ENCODE measurements around the gene SMG1.
"Not testable (repeated sequence)": the region's sequence is repeated elsewhere in the genome, so short reads cannot be mapped to it uniquely, and the experiment has no call there.

SMG1 gene

GRCh38 chr16:18955874-18956580 lies 29.8 kb upstream of the SMG1 start:
- not testable (repeated sequence) for H3K27ac ChIP-seq (ENCODE audit: low read depth, low read length); H3K9ac ChIP-seq (ENCODE audit: low read depth in 1 of 2, low read length in 2 of 2); H3K36me3 ChIP-seq (ENCODE audit: control insufficient read depth in 1 of 2, insufficient read depth in 2 of 2, low read length in 2 of 2); H3K4me1 ChIP-seq (ENCODE audit: control insufficient read depth in 1 of 2, insufficient read depth in 2 of 2, low read length in 2 of 2); H3K9me3 ChIP-seq (ENCODE audit: control insufficient read depth in 1 of 2, low read length in 2 of 2); H3K4me3 ChIP-seq (ENCODE audit: low read depth in 1 of 2, low read length in 2 of 2); H3K27me3 ChIP-seq (ENCODE audit: control insufficient read depth in 1 of 2, insufficient read depth in 2 of 2, low read length in 2 of 2)

- H3K27ac ChIP-seq (ENCODE audit: low read depth, low read length), result no peak overlapping the region
- no peak overlapping the region for H3K4me3 ChIP-seq (ENCODE audit: low read depth in 1 of 2, low read length in 2 of 2)
- no peaks in the 10 kb centered on the region for H3K36me3 ChIP-seq (ENCODE audit: control insufficient read depth in 1 of 2, insufficient read depth in 2 of 2, low read length in 2 of 2)
- H3K4me1 ChIP-seq (ENCODE audit: control insufficient read depth in 1 of 2, insufficient read depth in 2 of 2, low read length in 2 of 2), result no peaks in the 10 kb centered on the region
- H3K9me3 ChIP-seq (ENCODE audit: control insufficient read depth in 1 of 2, low read length in 2 of 2), result no peaks in the 10 kb centered on the region
- H3K27me3 ChIP-seq (ENCODE audit: control insufficient read depth in 1 of 2, insufficient read depth in 2 of 2, low read length in 2 of 2), result no peaks in the 10 kb centered on the region
- H3K9ac ChIP-seq (ENCODE audit: low read depth in 1 of 2, low read length in 2 of 2), result no peak overlapping the region
Observed at GRCh38 chr16:18953547-18953946, 27.3 kb upstream of the SMG1 start.

GRCh38 chr16:18950469-18951185 lies 24.4 kb upstream of the SMG1 start:
- Histone ChIP-seq H3K36me3 (ENCODE audit: control insufficient read depth in 1 of 2, insufficient read depth in 2 of 2, low read length in 2 of 2) (no peaks in the 10 kb centered on the region), H3K4me3 (ENCODE audit: low read depth in 1 of 2, low read length in 2 of 2) (no peak overlapping the region), H3K4me1 (ENCODE audit: control insufficient read depth in 1 of 2, insufficient read depth in 2 of 2, low read length in 2 of 2) (peaks cover 2 to 4% of the 10 kb centered on the region in 2 donors), H3K9me3 (ENCODE audit: control insufficient read depth in 1 of 2, low read length in 2 of 2) (no peaks in the 10 kb centered on the region), H3K9ac (ENCODE audit: low read depth in 1 of 2, low read length in 2 of 2) (no peak overlapping the region), H3K27me3 (ENCODE audit: control insufficient read depth in 1 of 2, insufficient read depth in 2 of 2, low read length in 2 of 2) (no peaks in the 10 kb centered on the region), H3K27ac (ENCODE audit: low read depth, low read length) (no peak overlapping the region)

GRCh38 chr16:18948372-18949020 lies 22.3 kb upstream of the SMG1 start:
- Histone ChIP-seq H3K27me3 (ENCODE audit: control insufficient read depth in 1 of 2, insufficient read depth in 2 of 2, low read length in 2 of 2) (no peaks in the 10 kb centered on the region), H3K36me3 (ENCODE audit: control insufficient read depth in 1 of 2, insufficient read depth in 2 of 2, low read length in 2 of 2) (no peaks in the 10 kb centered on the region), H3K4me3 (ENCODE audit: low read depth in 1 of 2, low read length in 2 of 2) (no peak overlapping the region), H3K27ac (ENCODE audit: low read depth, low read length) (no peak overlapping the region), H3K9ac (ENCODE audit: low read depth in 1 of 2, low read length in 2 of 2) (no peak overlapping the region), H3K9me3 (ENCODE audit: control insufficient read depth in 1 of 2, low read length in 2 of 2) (no peaks in the 10 kb centered on the region), H3K4me1 (ENCODE audit: control insufficient read depth in 1 of 2, insufficient read depth in 2 of 2, low read length in 2 of 2) (peaks cover 4 to 5% of the 10 kb centered on the region in 2 donors)

GRCh38 chr16:18945233-18945632 lies 19.0 kb upstream of the SMG1 start:
- Histone ChIP-seq H3K4me1 (ENCODE audit: control insufficient read depth in 1 of 2, insufficient read depth in 2 of 2, low read length in 2 of 2) (peaks cover 4 to 5% of the 10 kb centered on the region in 2 donors), H3K4me3 (ENCODE audit: low read depth in 1 of 2, low read length in 2 of 2) (no peak overlapping the region), H3K9me3 (ENCODE audit: control insufficient read depth in 1 of 2, low read length in 2 of 2) (no peaks in the 10 kb centered on the region), H3K27ac (ENCODE audit: low read depth, low read length) (no peak overlapping the region), H3K36me3 (ENCODE audit: control insufficient read depth in 1 of 2, insufficient read depth in 2 of 2, low read length in 2 of 2) (no peaks in the 10 kb centered on the region), H3K27me3 (ENCODE audit: control insufficient read depth in 1 of 2, insufficient read depth in 2 of 2, low read length in 2 of 2) (no peaks in the 10 kb centered on the region), H3K9ac (ENCODE audit: low read depth in 1 of 2, low read length in 2 of 2) (no peak overlapping the region)

- Histone ChIP-seq H3K27ac (ENCODE audit: low read depth, low read length) (no peak overlapping the region), H3K9me3 (ENCODE audit: control insufficient read depth in 1 of 2, low read length in 2 of 2) (no peaks in the 10 kb centered on the region)
Observed at GRCh38 chr16:18943414-18943813, 17.2 kb upstream of the SMG1 start.

GRCh38 chr16:18942061-18942460 lies 15.9 kb upstream of the SMG1 start:
- Histone ChIP-seq H3K4me3 (ENCODE audit: low read depth in 1 of 2, low read length in 2 of 2) (no peak overlapping the region), H3K27me3 (ENCODE audit: control insufficient read depth in 1 of 2, insufficient read depth in 2 of 2, low read length in 2 of 2) (no peaks in the 10 kb centered on the region), H3K4me1 (ENCODE audit: control insufficient read depth in 1 of 2, insufficient read depth in 2 of 2, low read length in 2 of 2) (peaks cover 4 to 5% of the 10 kb centered on the region in 2 donors), H3K9ac (ENCODE audit: low read depth in 1 of 2, low read length in 2 of 2) (no peak overlapping the region), H3K36me3 (ENCODE audit: control insufficient read depth in 1 of 2, insufficient read depth in 2 of 2, low read length in 2 of 2) (no peaks in the 10 kb centered on the region), H3K27ac (ENCODE audit: low read depth, low read length) (no peak overlapping the region), H3K9me3 (ENCODE audit: control insufficient read depth in 1 of 2, low read length in 2 of 2) (no peaks in the 10 kb centered on the region)

More at GRCh38 chr16:18943414-18943813, 17.2 kb upstream of the SMG1 start:
- Histone ChIP-seq H3K27me3 (ENCODE audit: control insufficient read depth in 1 of 2, insufficient read depth in 2 of 2, low read length in 2 of 2) (no peaks in the 10 kb centered on the region), H3K36me3 (ENCODE audit: control insufficient read depth in 1 of 2, insufficient read depth in 2 of 2, low read length in 2 of 2) (no peaks in the 10 kb centered on the region), H3K4me3 (ENCODE audit: low read depth in 1 of 2, low read length in 2 of 2) (no peak overlapping the region), H3K4me1 (ENCODE audit: control insufficient read depth in 1 of 2, insufficient read depth in 2 of 2, low read length in 2 of 2) (peaks cover 4 to 5% of the 10 kb centered on the region in 2 donors), H3K9ac (ENCODE audit: low read depth in 1 of 2, low read length in 2 of 2) (no peak overlapping the region)

- Histone ChIP-seq H3K4me3 (ENCODE audit: low read depth in 1 of 2, low read length in 2 of 2) (no peak overlapping the region), H3K27me3 (ENCODE audit: control insufficient read depth in 1 of 2, insufficient read depth in 2 of 2, low read length in 2 of 2) (no peaks in the 10 kb centered on the region), H3K36me3 (ENCODE audit: control insufficient read depth in 1 of 2, insufficient read depth in 2 of 2, low read length in 2 of 2) (no peaks in the 10 kb centered on the region), H3K9ac (ENCODE audit: low read depth in 1 of 2, low read length in 2 of 2) (no peak overlapping the region), H3K27ac (ENCODE audit: low read depth, low read length) (no peak overlapping the region), H3K4me1 (ENCODE audit: control insufficient read depth in 1 of 2, insufficient read depth in 2 of 2, low read length in 2 of 2) (peaks cover 1 to 5% of the 10 kb centered on the region in 2 donors), H3K9me3 (ENCODE audit: control insufficient read depth in 1 of 2, low read length in 2 of 2) (no peaks in the 10 kb centered on the region)
Observed at GRCh38 chr16:18941471-18941870, 15.3 kb upstream of the SMG1 start.

- Histone ChIP-seq H3K9me3 (ENCODE audit: control insufficient read depth in 1 of 2, low read length in 2 of 2) (no peaks in the 10 kb centered on the region), H3K9ac (ENCODE audit: low read depth in 1 of 2, low read length in 2 of 2) (no peak overlapping the region), H3K4me3 (ENCODE audit: low read depth in 1 of 2, low read length in 2 of 2) (no peak overlapping the region), H3K27ac (ENCODE audit: low read depth, low read length) (no peak overlapping the region), H3K36me3 (ENCODE audit: control insufficient read depth in 1 of 2, insufficient read depth in 2 of 2, low read length in 2 of 2) (no peaks in the 10 kb centered on the region), H3K27me3 (ENCODE audit: control insufficient read depth in 1 of 2, insufficient read depth in 2 of 2, low read length in 2 of 2) (no peaks in the 10 kb centered on the region), H3K4me1 (ENCODE audit: control insufficient read depth in 1 of 2, insufficient read depth in 2 of 2, low read length in 2 of 2) (no peaks in the 10 kb centered on the region)
Observed at GRCh38 chr16:18938986-18939385, 12.8 kb upstream of the SMG1 start.

- Histone ChIP-seq H3K4me1 (ENCODE audit: control insufficient read depth in 1 of 2, insufficient read depth in 2 of 2, low read length in 2 of 2) (peaks cover 0 to 3% of the 10 kb centered on the region in 2 donors), H3K9ac (ENCODE audit: low read depth in 1 of 2, low read length in 2 of 2) (no peak overlapping the region), H3K4me3 (ENCODE audit: low read depth in 1 of 2, low read length in 2 of 2) (no peak overlapping the region), H3K27me3 (ENCODE audit: control insufficient read depth in 1 of 2, insufficient read depth in 2 of 2, low read length in 2 of 2) (no peaks in the 10 kb centered on the region), H3K27ac (ENCODE audit: low read depth, low read length) (no peak overlapping the region), H3K9me3 (ENCODE audit: control insufficient read depth in 1 of 2, low read length in 2 of 2) (no peaks in the 10 kb centered on the region), H3K36me3 (ENCODE audit: control insufficient read depth in 1 of 2, insufficient read depth in 2 of 2, low read length in 2 of 2) (no peaks in the 10 kb centered on the region)
Observed at GRCh38 chr16:18937390-18937789, 11.2 kb upstream of the SMG1 start.
